ENCODE results near the gene ACSS2.

DNA sequence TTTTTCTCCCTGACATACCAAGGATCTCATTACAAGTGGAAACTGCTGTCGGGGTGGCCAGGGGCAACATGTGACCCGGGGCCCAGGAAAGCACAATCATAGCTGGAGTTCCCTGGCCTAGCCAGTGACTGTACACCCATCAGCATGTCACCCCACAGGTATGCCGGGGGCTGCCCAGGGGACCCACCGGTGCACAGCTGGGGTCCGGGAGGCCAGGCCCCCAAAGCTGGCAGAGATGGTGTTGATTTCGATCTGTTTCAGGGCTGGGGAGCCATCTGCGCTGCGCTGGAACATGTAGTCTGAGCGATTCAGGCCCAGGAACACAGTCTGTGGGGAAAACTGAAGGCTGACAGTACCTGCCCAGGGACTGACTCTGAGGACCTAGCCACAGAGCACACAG, 65.9 kb downstream of the ACSS2 start:
- TF ChIP-seq, protein P1, sequence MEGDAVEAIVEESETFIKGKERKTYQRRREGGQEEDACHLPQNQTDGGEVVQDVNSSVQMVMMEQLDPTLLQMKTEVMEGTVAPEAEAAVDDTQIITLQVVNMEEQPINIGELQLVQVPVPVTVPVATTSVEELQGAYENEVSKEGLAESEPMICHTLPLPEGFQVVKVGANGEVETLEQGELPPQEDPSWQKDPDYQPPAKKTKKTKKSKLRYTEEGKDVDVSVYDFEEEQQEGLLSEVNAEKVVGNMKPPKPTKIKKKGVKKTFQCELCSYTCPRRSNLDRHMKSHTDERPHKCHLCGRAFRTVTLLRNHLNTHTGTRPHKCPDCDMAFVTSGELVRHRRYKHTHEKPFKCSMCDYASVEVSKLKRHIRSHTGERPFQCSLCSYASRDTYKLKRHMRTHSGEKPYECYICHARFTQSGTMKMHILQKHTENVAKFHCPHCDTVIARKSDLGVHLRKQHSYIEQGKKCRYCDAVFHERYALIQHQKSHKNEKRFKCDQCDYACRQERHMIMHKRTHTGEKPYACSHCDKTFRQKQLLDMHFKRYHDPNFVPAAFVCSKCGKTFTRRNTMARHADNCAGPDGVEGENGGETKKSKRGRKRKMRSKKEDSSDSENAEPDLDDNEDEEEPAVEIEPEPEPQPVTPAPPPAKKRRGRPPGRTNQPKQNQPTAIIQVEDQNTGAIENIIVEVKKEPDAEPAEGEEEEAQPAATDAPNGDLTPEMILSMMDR (conservative IDR thresholded peaks at IDR 0.05 in 1 of 2, IDR thresholded peaks at IDR 0.05 in 1 of 2; ENCODE audit: low read depth in 1 of 2, low read length in 2 of 2): no peak
- no peak for TF ChIP-seq EZH2 (IDR thresholded peaks at IDR 0.05; ENCODE audit: low read length, missing control alignments)

All from fibroblast of lung (primary cell).